Measurements from ENCODE around the gene SSTR4. TPM values are rescaled to one million over a fixed set of nuclear protein-coding genes. Genes with fewer than 3 reads are reported as not detected.
A peak's percentile ranks its signal among the peaks of the same experiment; 100 is the strongest.

SSTR4 gene
- total RNA-seq, 3 donors from 2014 or later (not counting 1 experiment from before 2014, with no cell fraction given) = not detected

DNA sequence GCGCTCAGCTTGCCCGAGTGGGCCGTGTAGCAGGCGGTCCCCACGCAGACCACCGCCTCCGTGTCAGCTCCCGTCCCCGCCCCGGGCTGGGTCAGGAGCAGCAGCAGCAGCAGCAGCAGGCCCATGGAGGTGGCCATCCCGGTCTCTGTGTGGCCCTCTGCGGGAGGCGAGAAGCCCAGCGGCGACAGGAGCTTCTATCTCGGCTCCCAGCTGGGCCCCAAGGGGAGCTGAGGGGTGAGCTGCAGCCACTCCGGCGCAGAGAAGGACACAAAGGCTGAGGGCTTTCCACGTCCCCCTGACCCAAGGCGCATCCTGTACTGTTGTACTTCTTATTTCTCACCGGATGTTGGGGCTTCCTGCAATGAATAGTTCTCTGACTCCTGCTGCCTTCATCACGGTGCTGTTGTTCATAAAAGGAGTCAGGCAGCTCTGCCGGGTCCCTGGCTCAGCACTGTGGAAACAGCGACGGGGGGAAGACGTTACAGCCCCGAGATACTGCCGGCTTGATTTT, 51.0 kb downstream of the SSTR4 start, which contains the start of gene CD93:
Gene CD93 (minus strand): TSS at position 269 of the 511 bp plus-strand sequence. CDS start 132 bp downstream, at position 137.
- Mint-ChIP-seq H3K36me3 (no peaks in the 10 kb centered on the region), H3K4me1 (peaks cover 59 to 76% of the 10 kb centered on the region in 2 donors), H3K27ac (peak within 1 kb of the TSS; percentile 93 to 94), H3K9me3 (no peaks in the 10 kb centered on the region), H3K27me3 (ENCODE audit: low read depth in 2 of 2) (no peaks in the 10 kb centered on the region), H3K4me3 (peak within 1 kb of the TSS; percentile 90)
- ATAC-seq (peak; percentile 85 to 87 (median 87)), DNase-seq (peak; percentile 45 to 54)
- peak within 1 kb of the TSS; percentile 25 for H3K4me3 ChIP-seq (ENCODE audit: low read length)
- H3K27me3 ChIP-seq (ENCODE audit: control insufficient read depth, insufficient read depth, low read length) = no peaks in the 10 kb centered on the region
- H3K36me3 ChIP-seq (ENCODE audit: control insufficient read depth, insufficient read depth, low read length) = no peaks in the 10 kb centered on the region
- TF ChIP-seq, protein P1, sequence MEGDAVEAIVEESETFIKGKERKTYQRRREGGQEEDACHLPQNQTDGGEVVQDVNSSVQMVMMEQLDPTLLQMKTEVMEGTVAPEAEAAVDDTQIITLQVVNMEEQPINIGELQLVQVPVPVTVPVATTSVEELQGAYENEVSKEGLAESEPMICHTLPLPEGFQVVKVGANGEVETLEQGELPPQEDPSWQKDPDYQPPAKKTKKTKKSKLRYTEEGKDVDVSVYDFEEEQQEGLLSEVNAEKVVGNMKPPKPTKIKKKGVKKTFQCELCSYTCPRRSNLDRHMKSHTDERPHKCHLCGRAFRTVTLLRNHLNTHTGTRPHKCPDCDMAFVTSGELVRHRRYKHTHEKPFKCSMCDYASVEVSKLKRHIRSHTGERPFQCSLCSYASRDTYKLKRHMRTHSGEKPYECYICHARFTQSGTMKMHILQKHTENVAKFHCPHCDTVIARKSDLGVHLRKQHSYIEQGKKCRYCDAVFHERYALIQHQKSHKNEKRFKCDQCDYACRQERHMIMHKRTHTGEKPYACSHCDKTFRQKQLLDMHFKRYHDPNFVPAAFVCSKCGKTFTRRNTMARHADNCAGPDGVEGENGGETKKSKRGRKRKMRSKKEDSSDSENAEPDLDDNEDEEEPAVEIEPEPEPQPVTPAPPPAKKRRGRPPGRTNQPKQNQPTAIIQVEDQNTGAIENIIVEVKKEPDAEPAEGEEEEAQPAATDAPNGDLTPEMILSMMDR (IDR thresholded peaks at IDR 0.05) = no peak
- H3K9me3 ChIP-seq (ENCODE audit: control insufficient read depth, insufficient read depth, low read length) = no peaks in the 10 kb centered on the region
- intact Hi-C loops (cut with micrococcal nuclease) = no loop called here
- peaks cover 70% of the 10 kb centered on the region for H3K4me1 ChIP-seq (ENCODE audit: control insufficient read depth, insufficient read depth, low read length)
- WGBS (ENCODE audit: insufficient coverage) = 20% methylated on average over 28 of the region's 28 CpGs
- peak within 1 kb of the TSS; percentile 66 for H3K27ac ChIP-seq (ENCODE audit: low read length)

DNA sequence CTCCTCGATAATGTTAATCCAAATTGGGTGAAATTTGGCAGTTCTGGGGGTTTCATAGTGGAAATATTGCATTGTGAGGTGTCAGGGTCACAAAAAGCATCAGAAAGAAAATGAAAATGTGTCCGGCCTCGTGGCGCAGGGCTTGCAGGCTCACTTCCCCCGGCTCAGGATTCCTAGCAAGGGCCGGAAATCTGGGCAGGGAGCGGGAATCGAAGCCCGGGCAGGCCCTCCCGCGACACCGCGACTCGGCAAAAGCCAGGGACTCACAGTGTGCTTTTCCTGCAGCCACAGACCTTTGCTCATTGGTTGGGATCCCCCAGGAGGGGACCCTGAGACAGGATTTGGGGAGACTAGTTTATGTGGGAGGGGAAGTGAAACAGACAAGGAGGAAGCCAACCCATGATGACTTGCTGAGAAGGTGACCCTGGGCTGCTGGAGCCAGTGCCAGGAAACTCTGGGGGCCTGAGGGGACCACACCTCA, 51.9 kb downstream of the SSTR4 start:
- Mint-ChIP-seq H3K9me3 (no peaks in the 10 kb centered on the region), H3K27ac (peak overlapping the region; percentile 93 to 94), H3K27me3 (ENCODE audit: low read depth in 2 of 2) (no peaks in the 10 kb centered on the region), H3K36me3 (no peaks in the 10 kb centered on the region), H3K4me1 (peaks cover 50 to 68% of the 10 kb centered on the region in 2 donors), H3K4me3 (peak overlapping the region; percentile 90)
- no peak for DNase-seq
- TF ChIP-seq, protein P1 (IDR thresholded peaks at IDR 0.05) = no peak
- Histone ChIP-seq H3K9me3 (ENCODE audit: control insufficient read depth, insufficient read depth, low read length) (no peaks in the 10 kb centered on the region), H3K36me3 (ENCODE audit: control insufficient read depth, insufficient read depth, low read length) (no peaks in the 10 kb centered on the region), H3K27ac (ENCODE audit: low read length) (peak overlapping the region; percentile 66), H3K27me3 (ENCODE audit: control insufficient read depth, insufficient read depth, low read length) (no peaks in the 10 kb centered on the region), H3K4me1 (ENCODE audit: control insufficient read depth, insufficient read depth, low read length) (peaks cover 63% of the 10 kb centered on the region), H3K4me3 (ENCODE audit: low read length) (no peak overlapping the region)
- intact Hi-C loops (cut with micrococcal nuclease) = no loop called here
- no peak for ATAC-seq
- 64% methylated on average over 14 of the region's 14 CpGs for WGBS (ENCODE audit: insufficient coverage)

DNA sequence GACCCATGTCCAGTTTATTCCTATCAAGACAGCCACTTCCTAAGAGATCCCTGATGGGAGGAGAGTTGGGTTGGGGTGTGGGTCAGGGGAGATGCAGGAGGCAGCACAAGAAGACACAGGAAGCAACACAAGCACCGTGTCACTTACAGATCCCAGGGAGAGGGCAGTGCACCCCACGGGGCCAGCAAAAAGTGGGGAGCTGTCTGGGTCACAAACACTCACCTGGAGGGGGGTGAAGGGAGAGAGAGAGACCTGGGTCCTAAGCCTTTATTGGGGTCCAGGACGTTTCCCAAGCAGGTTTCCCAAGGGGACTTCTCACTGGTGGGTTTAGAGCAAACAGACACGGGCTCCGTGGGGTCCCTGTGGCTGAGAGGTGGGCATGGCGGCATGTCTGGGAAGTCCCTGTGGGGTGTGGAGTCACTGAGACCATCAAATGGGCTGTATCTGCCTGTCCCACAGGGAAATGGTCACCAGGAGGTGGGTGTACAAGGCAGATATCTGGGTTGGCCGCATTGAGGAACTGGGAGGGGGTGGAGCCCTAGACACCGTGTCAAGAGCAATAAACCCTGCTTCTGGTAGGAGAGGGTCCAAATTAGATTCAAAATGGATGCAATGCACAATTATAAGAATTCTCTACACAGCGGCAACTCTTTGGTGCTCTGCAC, 52.6 kb downstream of the SSTR4 start:
- ATAC-seq (no peak), DNase-seq (no peak)
- Histone ChIP-seq H3K4me1 (ENCODE audit: control insufficient read depth, insufficient read depth, low read length) (peaks cover 56% of the 10 kb centered on the region), H3K4me3 (ENCODE audit: low read length) (no peak overlapping the region), H3K27me3 (ENCODE audit: control insufficient read depth, insufficient read depth, low read length) (no peaks in the 10 kb centered on the region), H3K36me3 (ENCODE audit: control insufficient read depth, insufficient read depth, low read length) (no peaks in the 10 kb centered on the region), H3K9me3 (ENCODE audit: control insufficient read depth, insufficient read depth, low read length) (no peaks in the 10 kb centered on the region), H3K27ac (ENCODE audit: low read length) (peak overlapping the region; percentile 66)
- Mint-ChIP-seq H3K4me3 (peak overlapping the region; percentile 90), H3K27ac (peak overlapping the region; percentile 93 to 94), H3K4me1 (peaks cover 43 to 60% of the 10 kb centered on the region in 2 donors), H3K36me3 (no peaks in the 10 kb centered on the region), H3K9me3 (no peaks in the 10 kb centered on the region), H3K27me3 (ENCODE audit: low read depth in 2 of 2) (no peaks in the 10 kb centered on the region)
- 74% methylated on average over 9 of the region's 9 CpGs for WGBS (ENCODE audit: insufficient coverage)
- intact Hi-C loops (cut with micrococcal nuclease) = no loop called here
- TF ChIP-seq, protein P1 (IDR thresholded peaks at IDR 0.05) = no peak

Other genes with a start within 250 kb of the SSTR4 start
- 1 to 10 TPM; 2.1 to 2.8 (median 2.1) TPM for gene THBD, start 14.4 kb downstream of the SSTR4 start, total RNA-seq
- 10 to 100 TPM in 2 of 3 donors, 1 to 10 TPM in 1; 8.0 to 17.9 (median 17.2) TPM for gene CD93, start 51.0 kb downstream of the SSTR4 start, total RNA-seq

All from natural killer cell (primary cell).